Measurements from ENCODE around the gene FAM210B.
"Not testable (repeated sequence)": the region's sequence is repeated elsewhere in the genome, so short reads cannot be mapped to it uniquely, and the experiment has no call there.

DNA sequence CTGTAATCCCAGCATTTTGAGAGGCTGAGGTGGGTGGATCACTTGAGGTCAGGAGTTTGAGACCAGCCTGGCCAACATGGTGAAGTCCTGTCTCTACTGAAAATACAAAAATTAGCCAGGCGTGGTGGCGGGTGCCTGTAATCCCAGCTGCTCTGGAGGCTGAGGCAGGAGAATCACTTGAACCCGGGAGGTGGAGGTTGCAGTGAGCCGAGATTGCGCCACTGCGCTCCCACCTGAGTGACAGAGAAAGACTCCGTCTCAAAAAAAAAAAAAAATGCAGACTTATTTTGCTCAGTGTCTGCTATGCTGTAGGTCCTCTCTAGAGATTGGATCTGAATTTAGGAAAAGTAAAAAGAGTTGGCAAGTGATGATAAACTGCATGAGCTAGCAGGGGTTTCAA, 52.5 kb downstream of the FAM210B start:
- TF ChIP-seq, protein P1, sequence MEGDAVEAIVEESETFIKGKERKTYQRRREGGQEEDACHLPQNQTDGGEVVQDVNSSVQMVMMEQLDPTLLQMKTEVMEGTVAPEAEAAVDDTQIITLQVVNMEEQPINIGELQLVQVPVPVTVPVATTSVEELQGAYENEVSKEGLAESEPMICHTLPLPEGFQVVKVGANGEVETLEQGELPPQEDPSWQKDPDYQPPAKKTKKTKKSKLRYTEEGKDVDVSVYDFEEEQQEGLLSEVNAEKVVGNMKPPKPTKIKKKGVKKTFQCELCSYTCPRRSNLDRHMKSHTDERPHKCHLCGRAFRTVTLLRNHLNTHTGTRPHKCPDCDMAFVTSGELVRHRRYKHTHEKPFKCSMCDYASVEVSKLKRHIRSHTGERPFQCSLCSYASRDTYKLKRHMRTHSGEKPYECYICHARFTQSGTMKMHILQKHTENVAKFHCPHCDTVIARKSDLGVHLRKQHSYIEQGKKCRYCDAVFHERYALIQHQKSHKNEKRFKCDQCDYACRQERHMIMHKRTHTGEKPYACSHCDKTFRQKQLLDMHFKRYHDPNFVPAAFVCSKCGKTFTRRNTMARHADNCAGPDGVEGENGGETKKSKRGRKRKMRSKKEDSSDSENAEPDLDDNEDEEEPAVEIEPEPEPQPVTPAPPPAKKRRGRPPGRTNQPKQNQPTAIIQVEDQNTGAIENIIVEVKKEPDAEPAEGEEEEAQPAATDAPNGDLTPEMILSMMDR (IDR thresholded peaks at IDR 0.05 in 8 of 11, conservative IDR thresholded peaks at IDR 0.05 in 3 of 11) = not testable (repeated sequence)
- not testable (repeated sequence) for TF ChIP-seq POLR2AphosphoS5 (IDR thresholded peaks at IDR 0.05)
